Endothelial cell (in vitro differentiated cells): ENCODE measurements around the gene PPFIBP2. TPM values are rescaled to one million over a fixed set of nuclear protein-coding genes. Genes with fewer than 3 reads are reported as not detected.

Experiments
- DNase-seq: peaks from one replicate; pipeline ENCODE4 v3.0.0; 2021; ENCODE audit warnings: low spot score
- H3K27ac Mint-ChIP-seq: one replicate; pipeline ENCODE4 v1.8.0; 2021; ENCODE audit warnings: mixed read lengths, inconsistent platforms; ENCODE audit not compliant: unreplicated experiment
- H3K27me3 Mint-ChIP-seq: one replicate; pipeline ENCODE4 v1.8.0; 2021; ENCODE audit warnings: mild to moderate bottlenecking, moderate library complexity, mixed read lengths, inconsistent platforms; ENCODE audit not compliant: unreplicated experiment
- H3K36me3 Mint-ChIP-seq: one replicate; pipeline ENCODE4 v1.8.0; 2021; ENCODE audit warnings: mild to moderate bottlenecking, low read depth, mixed read lengths, inconsistent platforms; ENCODE audit not compliant: unreplicated experiment
- H3K4me1 Mint-ChIP-seq: one replicate; pipeline ENCODE4 v1.8.0; 2021; ENCODE audit warnings: mild to moderate bottlenecking, mixed read lengths, inconsistent platforms; ENCODE audit not compliant: unreplicated experiment
- H3K4me3 Mint-ChIP-seq: one replicate; pipeline ENCODE4 v1.8.0; 2021; ENCODE audit warnings: mild to moderate bottlenecking, mixed read lengths, inconsistent platforms; ENCODE audit not compliant: unreplicated experiment
- H3K9me3 Mint-ChIP-seq: one replicate; pipeline ENCODE4 v1.8.0; 2021; ENCODE audit warnings: mixed read lengths, inconsistent platforms; ENCODE audit not compliant: unreplicated experiment
- CTCF ChIP-seq: fragments of 200-600 bp; sonication (generic); IDR thresholded peaks from one replicate; pipeline ENCODE4 v1.5.0; 2021; ENCODE audit warnings: antibody characterized with exemption; ENCODE audit not compliant: unreplicated experiment
- total RNA-seq: library from RNA; stranded (reverse); fragmentation: NEBNext Ultra II Directional; extraction: Animal tissue kit (Norgen Biotek cat#: 25700); gene quantifications from one replicate; pipeline ENCODE4 v1.2.1, GENCODE V29; 2021; ENCODE audit not compliant: unreplicated experiment

Gene PPFIBP2
- total RNA-seq, 1 donor from 2014 or later = 7.3 TPM

- no peaks in the 10 kb centered on the region for H3K4me1 Mint-ChIP-seq
- H3K36me3 Mint-ChIP-seq = no peaks in the 10 kb centered on the region
- no peak overlapping the region for H3K27ac Mint-ChIP-seq
- no peaks in the 10 kb centered on the region for H3K9me3 Mint-ChIP-seq
- no peak for DNase-seq
- TF ChIP-seq CTCF = no peak
- H3K27me3 Mint-ChIP-seq = peaks cover 17% of the 10 kb centered on the region
- no peak overlapping the region for H3K4me3 Mint-ChIP-seq
Measured at GRCh38 chr11:7591107-7591894, 77.5 kb downstream of the PPFIBP2 start.

GRCh38 chr11:7591987-7592386 is 78.2 kb downstream of the PPFIBP2 start:
- H3K4me1 Mint-ChIP-seq = no peaks in the 10 kb centered on the region
- H3K36me3 Mint-ChIP-seq = no peaks in the 10 kb centered on the region
- H3K27ac Mint-ChIP-seq = no peak overlapping the region

GRCh38 chr11:7592711-7593110 is 78.9 kb downstream of the PPFIBP2 start:
- Mint-ChIP-seq H3K27ac (no peak overlapping the region), H3K27me3 (peaks cover 10% of the 10 kb centered on the region), H3K36me3 (no peaks in the 10 kb centered on the region), H3K4me3 (no peak overlapping the region), H3K4me1 (no peaks in the 10 kb centered on the region), H3K9me3 (no peaks in the 10 kb centered on the region)
- no peak for DNase-seq
- no peak for TF ChIP-seq CTCF

More at GRCh38 chr11:7591987-7592386, 78.2 kb downstream of the PPFIBP2 start:
- Mint-ChIP-seq H3K27me3 (peaks cover 16% of the 10 kb centered on the region), H3K9me3 (no peaks in the 10 kb centered on the region), H3K4me3 (no peak overlapping the region)
- no peak for DNase-seq
- TF ChIP-seq CTCF = no peak

- no peak for TF ChIP-seq CTCF
- Mint-ChIP-seq H3K27ac (no peak overlapping the region), H3K36me3 (no peaks in the 10 kb centered on the region), H3K4me1 (no peaks in the 10 kb centered on the region), H3K4me3 (no peak overlapping the region), H3K27me3 (peaks cover 6% of the 10 kb centered on the region), H3K9me3 (no peaks in the 10 kb centered on the region)
- no peak for DNase-seq
Measured at GRCh38 chr11:7593481-7593880, 79.7 kb downstream of the PPFIBP2 start.
